Panc1 (cell line): Measurements from ENCODE around the gene PAFAH1B2. TPM values are rescaled to one million over a fixed set of nuclear protein-coding genes. Genes with fewer than 3 reads are reported as not detected.
"Not testable (repeated sequence)": the region's sequence is repeated elsewhere in the genome, so short reads cannot be mapped to it uniquely, and the experiment has no call there.

Experiments
- ATAC-seq: fragments of 200-7000 bp; cut with Tn5 transposase; 2 replicates; pipeline ENCODE4 v1.9.1; 2020; ENCODE audit warnings: mild to moderate bottlenecking, moderate library complexity
- BruUV-seq: library from RNA; stranded (reverse); fragments of 400-500 nt; replicated peaks from 2 replicates; lab custom pipeline; 2021; lab: Mats Ljungman, UMichigan
- CTCF ChIA-PET: fragments of 300-600 bp; sonication (Branson Sonifier 250); formaldehyde crosslinking; loops from one replicate; lab custom pipeline; 2022; ENCODE audit warnings: antibody characterized with exemption; lab: Charles Lee
- POLR2A ChIA-PET: fragments of 300-600 bp; sonication (Branson Sonifier 250); formaldehyde crosslinking; loops from one replicate; lab custom pipeline; 2022; ENCODE audit warnings: antibody characterized with exemption; lab: Charles Lee
- DNase-seq: peaks from one replicate; pipeline ENCODE4 v3.0.0-alpha.2; 2010; ENCODE audit warnings: low read depth, low spot score
- H3K27ac ChIP-seq: 2 replicates; pipeline ENCODE4 v1.5.1; 2011; ENCODE audit warnings: mild to moderate bottlenecking, low read length, inconsistent platforms
- H3K27me3 ChIP-seq: fragments of 200-500 bp; sonication (Bioruptor generic); 2 replicates; pipeline ENCODE4 v1.6.0; 2014; ENCODE audit warnings: low read length, inconsistent platforms; ENCODE audit not compliant: control insufficient read depth, insufficient read depth
- H3K36me3 ChIP-seq: fragments of 200-500 bp; sonication (Bioruptor generic); 2 replicates; pipeline ENCODE4 v1.5.1; 2014; ENCODE audit warnings: inconsistent platforms, mild to moderate bottlenecking, low read length, moderate library complexity; ENCODE audit not compliant: control insufficient read depth, insufficient read depth
- H3K4me1 ChIP-seq: 2 replicates; pipeline ENCODE4 v1.5.1; 2011; ENCODE audit warnings: inconsistent platforms, mild to moderate bottlenecking, low read length, moderate library complexity; ENCODE audit not compliant: control insufficient read depth, insufficient read depth
- H3K4me3 ChIP-seq, 2 experiments: 2 replicates each; pipeline ENCODE4 v1.5.1; 2011 to 2012; ENCODE audit warnings: low read depth in 2 of 2, low read length in 2 of 2, mild to moderate bottlenecking in 2 of 2, inconsistent platforms in 1 of 2, moderate library complexity in 1 of 2
- H3K9me3 ChIP-seq: fragments of 200-500 bp; sonication (Bioruptor generic); 2 replicates; pipeline ENCODE4 v1.5.1; 2014; ENCODE audit warnings: low read depth, mild to moderate bottlenecking, inconsistent platforms, low read length, moderate library complexity; ENCODE audit not compliant: control insufficient read depth, insufficient read depth
- POLR2AphosphoS5 ChIP-seq: IDR thresholded peaks from 2 replicates; pipeline ENCODE4 v1.6.1; 2012; ENCODE audit warnings: mild to moderate bottlenecking, low read depth, low read length, moderate library complexity
- SIN3A ChIP-seq: IDR thresholded peaks from 2 replicates; pipeline ENCODE4 v1.6.1; 2012; ENCODE audit warnings: low read depth, mild to moderate bottlenecking, low read length, moderate library complexity, borderline replicate concordance; ENCODE audit not compliant: insufficient read depth
- TCF7L2 ChIP-seq: IDR thresholded peaks from 2 replicates; pipeline ENCODE4 v1.6.1; 2011; ENCODE audit warnings: mild to moderate bottlenecking, low read depth, low read length, inconsistent platforms
- in situ Hi-C: cut with HindIII; loops from 2 replicates; pipeline ENCODE4 v1.10.0; 2016; ENCODE audit warnings: low sequenced_read_pairs, low pct_unique_long_range_greater_than_20kb
- intact Hi-C: fragments of 100-400 bp; cut with micrococcal nuclease; formaldehyde crosslinking; loops from one replicate; pipeline ENCODE4 v1.10.0; 2022; ENCODE audit not compliant: unreplicated experiment
- total RNA-seq: library from RNA; stranded (reverse); gene quantifications from one replicate; pipeline ENCODE4 v1.2.1, GENCODE V29; 2021; ENCODE audit not compliant: unreplicated experiment
- TF ChIP-seq, protein P1 (sequence below): fragments of 450-650 bp; IDR thresholded peaks from 2 replicates; pipeline ENCODE4 v1.5.1; 2017; ENCODE audit warnings: mild to moderate bottlenecking
- TF ChIP-seq, protein P2 (sequence below), 2 experiments: IDR thresholded peaks; 2 replicates each; pipeline ENCODE4 v1.6.1; 2011 to 2012; ENCODE audit warnings: low read depth in 2 of 2, control low read depth in 1 of 2, low read length in 1 of 2, mild to moderate bottlenecking in 1 of 2, moderate library complexity in 1 of 2; ENCODE audit not compliant: insufficient read depth in 1 of 2

The PAFAH1B2 gene
- total RNA-seq, 1 experiment from 2014 or later, result 179 TPM

DNA sequence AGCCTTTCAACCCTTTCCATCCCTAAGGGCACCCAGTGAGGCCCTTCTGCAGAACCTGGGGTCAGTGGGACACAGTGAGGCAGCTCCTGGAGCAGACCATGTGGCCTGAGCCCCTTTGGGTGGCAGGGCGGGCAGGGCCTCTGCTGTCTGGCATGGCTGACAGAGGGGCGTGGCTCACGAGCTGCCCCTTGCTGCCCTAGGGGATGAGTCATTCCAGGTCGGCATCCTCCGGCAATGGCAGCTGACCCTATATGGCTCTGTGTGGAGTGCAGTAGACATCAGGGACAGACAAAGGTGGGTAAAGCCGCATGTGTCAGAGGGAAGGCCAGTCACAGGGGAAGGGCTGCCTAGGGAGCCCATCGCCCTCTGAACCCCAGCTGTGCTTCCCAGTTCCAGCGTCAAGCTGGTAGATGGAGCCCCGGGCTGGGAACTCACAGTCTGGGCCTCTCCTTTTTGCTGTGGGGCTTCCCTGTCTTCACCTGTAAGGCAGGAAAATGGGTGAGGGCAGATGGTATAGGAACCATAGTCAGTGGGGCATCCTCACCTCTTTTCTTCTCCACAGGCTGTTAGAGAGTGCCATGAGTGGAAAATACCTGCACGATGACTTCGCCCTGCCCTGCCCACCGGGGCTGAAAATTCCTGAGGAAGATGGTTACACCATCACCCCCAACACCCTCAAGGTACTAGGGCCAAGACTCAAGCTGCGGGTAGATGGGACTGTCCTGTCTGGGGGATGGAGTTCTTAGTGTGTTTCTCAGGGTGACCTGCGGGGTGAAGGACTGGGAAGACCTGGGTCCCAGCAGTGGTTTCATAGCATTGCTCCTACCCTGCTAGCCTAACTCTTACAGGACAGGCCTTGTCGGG lies 6.6 kb upstream of the PAFAH1B2 start:
- H3K4me3 ChIP-seq, BruUV-seq, H3K27ac ChIP-seq, H3K4me1 ChIP-seq, CTCF ChIA-PET, POLR2A ChIA-PET, H3K36me3 ChIP-seq, DNase-seq, H3K9me3 ChIP-seq, in situ Hi-C loops, H3K27me3 ChIP-seq, intact Hi-C loops: not testable (repeated sequence)
- ATAC-seq, result peak; percentile 61

DNA sequence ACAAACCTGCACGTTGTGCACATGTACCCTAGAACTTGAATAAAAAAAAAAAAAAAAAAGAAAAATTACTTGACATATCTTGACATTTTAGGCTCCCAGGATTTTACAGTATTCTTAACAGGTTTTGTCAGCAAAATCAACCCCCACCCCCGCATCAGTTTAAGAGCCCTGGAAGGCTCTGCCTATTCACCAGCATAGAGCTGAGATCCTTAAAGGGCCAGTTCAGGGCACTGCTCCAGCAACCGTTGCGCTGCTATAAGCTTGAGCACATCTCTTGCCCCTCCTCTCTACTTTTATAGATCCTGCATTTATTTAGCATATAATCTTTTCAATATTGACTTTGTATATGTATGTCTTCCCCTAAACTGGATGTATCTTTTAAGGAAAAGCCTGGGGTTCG lies 697 bp upstream of the PAFAH1B2 start:
- CTCF ChIA-PET, result interaction anchor here (0.5 to 1.2 kb wide), 6 partner anchors 13 to 357 kb away, joined by 3 to 13 read pairs (median 7); no protein-coding TSS in a partner anchor
- POLR2A ChIA-PET, result interaction anchor here (0.6 kb wide), 2 partner anchors 198 to 275 kb away, joined by 5 to 8 read pairs; no protein-coding TSS in a partner anchor
- Histone ChIP-seq H3K4me3 (peak overlapping the region; percentile 97 to 100), H3K4me1 (peaks cover 18% of the 10 kb centered on the region), H3K36me3 (peaks cover 7% of the 10 kb centered on the region), H3K27me3 (no peaks in the 10 kb centered on the region), H3K9me3 (no peaks in the 10 kb centered on the region), H3K27ac (peak overlapping the region; percentile 100)
- DNase-seq (peak; percentile 35), ATAC-seq (peak; percentile 68)
- in situ Hi-C loops (no loop called here), intact Hi-C loops (no loop called here)
- TF ChIP-seq SIN3A, result no peak
- TF ChIP-seq, protein P1, sequence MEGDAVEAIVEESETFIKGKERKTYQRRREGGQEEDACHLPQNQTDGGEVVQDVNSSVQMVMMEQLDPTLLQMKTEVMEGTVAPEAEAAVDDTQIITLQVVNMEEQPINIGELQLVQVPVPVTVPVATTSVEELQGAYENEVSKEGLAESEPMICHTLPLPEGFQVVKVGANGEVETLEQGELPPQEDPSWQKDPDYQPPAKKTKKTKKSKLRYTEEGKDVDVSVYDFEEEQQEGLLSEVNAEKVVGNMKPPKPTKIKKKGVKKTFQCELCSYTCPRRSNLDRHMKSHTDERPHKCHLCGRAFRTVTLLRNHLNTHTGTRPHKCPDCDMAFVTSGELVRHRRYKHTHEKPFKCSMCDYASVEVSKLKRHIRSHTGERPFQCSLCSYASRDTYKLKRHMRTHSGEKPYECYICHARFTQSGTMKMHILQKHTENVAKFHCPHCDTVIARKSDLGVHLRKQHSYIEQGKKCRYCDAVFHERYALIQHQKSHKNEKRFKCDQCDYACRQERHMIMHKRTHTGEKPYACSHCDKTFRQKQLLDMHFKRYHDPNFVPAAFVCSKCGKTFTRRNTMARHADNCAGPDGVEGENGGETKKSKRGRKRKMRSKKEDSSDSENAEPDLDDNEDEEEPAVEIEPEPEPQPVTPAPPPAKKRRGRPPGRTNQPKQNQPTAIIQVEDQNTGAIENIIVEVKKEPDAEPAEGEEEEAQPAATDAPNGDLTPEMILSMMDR, result no peak
- no peak for TF ChIP-seq TCF7L2
- TF ChIP-seq, protein P2, sequence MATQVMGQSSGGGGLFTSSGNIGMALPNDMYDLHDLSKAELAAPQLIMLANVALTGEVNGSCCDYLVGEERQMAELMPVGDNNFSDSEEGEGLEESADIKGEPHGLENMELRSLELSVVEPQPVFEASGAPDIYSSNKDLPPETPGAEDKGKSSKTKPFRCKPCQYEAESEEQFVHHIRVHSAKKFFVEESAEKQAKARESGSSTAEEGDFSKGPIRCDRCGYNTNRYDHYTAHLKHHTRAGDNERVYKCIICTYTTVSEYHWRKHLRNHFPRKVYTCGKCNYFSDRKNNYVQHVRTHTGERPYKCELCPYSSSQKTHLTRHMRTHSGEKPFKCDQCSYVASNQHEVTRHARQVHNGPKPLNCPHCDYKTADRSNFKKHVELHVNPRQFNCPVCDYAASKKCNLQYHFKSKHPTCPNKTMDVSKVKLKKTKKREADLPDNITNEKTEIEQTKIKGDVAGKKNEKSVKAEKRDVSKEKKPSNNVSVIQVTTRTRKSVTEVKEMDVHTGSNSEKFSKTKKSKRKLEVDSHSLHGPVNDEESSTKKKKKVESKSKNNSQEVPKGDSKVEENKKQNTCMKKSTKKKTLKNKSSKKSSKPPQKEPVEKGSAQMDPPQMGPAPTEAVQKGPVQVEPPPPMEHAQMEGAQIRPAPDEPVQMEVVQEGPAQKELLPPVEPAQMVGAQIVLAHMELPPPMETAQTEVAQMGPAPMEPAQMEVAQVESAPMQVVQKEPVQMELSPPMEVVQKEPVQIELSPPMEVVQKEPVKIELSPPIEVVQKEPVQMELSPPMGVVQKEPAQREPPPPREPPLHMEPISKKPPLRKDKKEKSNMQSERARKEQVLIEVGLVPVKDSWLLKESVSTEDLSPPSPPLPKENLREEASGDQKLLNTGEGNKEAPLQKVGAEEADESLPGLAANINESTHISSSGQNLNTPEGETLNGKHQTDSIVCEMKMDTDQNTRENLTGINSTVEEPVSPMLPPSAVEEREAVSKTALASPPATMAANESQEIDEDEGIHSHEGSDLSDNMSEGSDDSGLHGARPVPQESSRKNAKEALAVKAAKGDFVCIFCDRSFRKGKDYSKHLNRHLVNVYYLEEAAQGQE (IDR thresholded peaks at IDR 0.05; ENCODE audit: insufficient read depth in 1 of 2, low read depth in 2 of 2, low read length in 1 of 2), result no peak
- TF ChIP-seq POLR2AphosphoS5, result no peak
- TSS peak; percentile 97 for BruUV-seq
